ENCODE results near the gene CEACAM21. TPM values are rescaled to one million over a fixed set of nuclear protein-coding genes. Genes with fewer than 3 reads are reported as not detected.
"Not testable (repeated sequence)": the region's sequence is repeated elsewhere in the genome, so short reads cannot be mapped to it uniquely, and the experiment has no call there.

The CEACAM21 gene
- total and polyA plus RNA-seq, 2 donors = 4.8 to 11.0 TPM

- peaks cover 1% of the 10 kb centered on the region in 2 donors for H3K4me1 ChIP-seq (ENCODE audit: control insufficient read depth in 2 of 2, insufficient read depth in 2 of 2, low read length in 2 of 2)
- H3K9me3 ChIP-seq (ENCODE audit: control insufficient read depth in 2 of 2, insufficient read depth in 1 of 2, low read length in 1 of 2) = peaks cover 0 to 2% of the 10 kb centered on the region in 2 donors
- WGBS = 19% methylated on average over 7 of the region's 7 CpGs
- H3K27me3 ChIP-seq (ENCODE audit: control insufficient read depth in 2 of 2, insufficient read depth in 1 of 2, low read length in 1 of 2) = peaks cover 4 to 8% of the 10 kb centered on the region in 2 donors
- no peak overlapping the region for H3K4me3 ChIP-seq (ENCODE audit: low read length in 2 of 2)
- peak in 7 of 9 donors; percentile 59 to 88 (median 78) for DNase-seq (ENCODE audit: low read depth in 6 of 9, low spot score in 9 of 9)
- no peaks in the 10 kb centered on the region for H3K36me3 ChIP-seq (ENCODE audit: control insufficient read depth in 2 of 2, insufficient read depth in 2 of 2, low read length in 1 of 2)
- H3K27ac ChIP-seq (ENCODE audit: low read depth in 1 of 2, low read length in 1 of 2) = no peak overlapping the region
Observed at GRCh38 chr19:41570639-41571112, 5.3 kb upstream of the CEACAM21 start.

- Histone ChIP-seq H3K36me3 (ENCODE audit: control insufficient read depth in 2 of 2, insufficient read depth in 2 of 2, low read length in 1 of 2) (no peaks in the 10 kb centered on the region), H3K4me3 (ENCODE audit: low read length in 2 of 2) (no peak overlapping the region), H3K27ac (ENCODE audit: low read depth in 1 of 2, low read length in 1 of 2) (no peak overlapping the region), H3K9me3 (ENCODE audit: control insufficient read depth in 2 of 2, insufficient read depth in 1 of 2, low read length in 1 of 2) (peaks cover 1 to 18% of the 10 kb centered on the region in 2 donors), H3K27me3 (ENCODE audit: control insufficient read depth in 2 of 2, insufficient read depth in 1 of 2, low read length in 1 of 2) (no peaks in the 10 kb centered on the region), H3K4me1 (ENCODE audit: control insufficient read depth in 2 of 2, insufficient read depth in 2 of 2, low read length in 2 of 2) (peaks cover 7 to 19% of the 10 kb centered on the region in 2 donors)
- DNase-seq (ENCODE audit: low read depth in 6 of 9, low spot score in 9 of 9) = peak in 1 of 9 donors; percentile 11
- WGBS = 82% methylated on average over 19 of the region's 19 CpGs
Observed at GRCh38 chr19:41577144-41577830, 1.3 kb downstream of the CEACAM21 start.

- Histone ChIP-seq H3K4me1 (ENCODE audit: control insufficient read depth in 2 of 2, insufficient read depth in 2 of 2, low read length in 2 of 2) (peaks cover 7 to 19% of the 10 kb centered on the region in 2 donors), H3K27me3 (ENCODE audit: control insufficient read depth in 2 of 2, insufficient read depth in 1 of 2, low read length in 1 of 2) (no peaks in the 10 kb centered on the region), H3K27ac (ENCODE audit: low read depth in 1 of 2, low read length in 1 of 2) (no peak overlapping the region), H3K36me3 (ENCODE audit: control insufficient read depth in 2 of 2, insufficient read depth in 2 of 2, low read length in 1 of 2) (no peaks in the 10 kb centered on the region), H3K9me3 (ENCODE audit: control insufficient read depth in 2 of 2, insufficient read depth in 1 of 2, low read length in 1 of 2) (peaks cover 1 to 22% of the 10 kb centered on the region in 2 donors), H3K4me3 (ENCODE audit: low read length in 2 of 2) (no peak overlapping the region)
- WGBS = 93% methylated on average over 2 of the region's 2 CpGs
- DNase-seq (ENCODE audit: low read depth in 6 of 9, low spot score in 9 of 9) = no peak
Observed at GRCh38 chr19:41577833-41578232, 1.9 kb downstream of the CEACAM21 start.

- Histone ChIP-seq H3K4me3 (ENCODE audit: low read length in 2 of 2) (no peak overlapping the region), H3K9me3 (ENCODE audit: control insufficient read depth in 2 of 2, insufficient read depth in 1 of 2, low read length in 1 of 2) (peaks cover 1 to 22% of the 10 kb centered on the region in 2 donors), H3K4me1 (ENCODE audit: control insufficient read depth in 2 of 2, insufficient read depth in 2 of 2, low read length in 2 of 2) (peaks cover 7 to 19% of the 10 kb centered on the region in 2 donors), H3K27ac (ENCODE audit: low read depth in 1 of 2, low read length in 1 of 2) (no peak overlapping the region), H3K27me3 (ENCODE audit: control insufficient read depth in 2 of 2, insufficient read depth in 1 of 2, low read length in 1 of 2) (no peaks in the 10 kb centered on the region), H3K36me3 (ENCODE audit: control insufficient read depth in 2 of 2, insufficient read depth in 2 of 2, low read length in 1 of 2) (no peaks in the 10 kb centered on the region)
- DNase-seq (ENCODE audit: low read depth in 6 of 9, low spot score in 9 of 9) = no peak
- 96% methylated on average over 2 of the region's 2 CpGs for WGBS
Observed at GRCh38 chr19:41578886-41579285, 2.9 kb downstream of the CEACAM21 start.

GRCh38 chr19:41581068-41581467, 5.1 kb downstream of the CEACAM21 start:
- H3K27ac ChIP-seq (ENCODE audit: low read depth in 1 of 2, low read length in 1 of 2); DNase-seq (ENCODE audit: low read depth in 6 of 9, low spot score in 9 of 9); H3K4me3 ChIP-seq (ENCODE audit: low read length in 2 of 2); H3K36me3 ChIP-seq (ENCODE audit: control insufficient read depth in 2 of 2, insufficient read depth in 2 of 2, low read length in 1 of 2); H3K27me3 ChIP-seq (ENCODE audit: control insufficient read depth in 2 of 2, insufficient read depth in 1 of 2, low read length in 1 of 2): not testable (repeated sequence)
- Histone ChIP-seq H3K9me3 (ENCODE audit: control insufficient read depth in 2 of 2, insufficient read depth in 1 of 2, low read length in 1 of 2) (peaks cover 1 to 18% of the 10 kb centered on the region in 2 donors), H3K4me1 (ENCODE audit: control insufficient read depth in 2 of 2, insufficient read depth in 2 of 2, low read length in 2 of 2) (peaks cover 2 to 14% of the 10 kb centered on the region in 2 donors)
- 91% methylated on average over 4 of the region's 4 CpGs for WGBS

GRCh38 chr19:41582577-41583182, 6.7 kb downstream of the CEACAM21 start:
- H3K4me3 ChIP-seq (ENCODE audit: low read length in 2 of 2); DNase-seq (ENCODE audit: low read depth in 6 of 9, low spot score in 9 of 9); H3K4me1 ChIP-seq (ENCODE audit: control insufficient read depth in 2 of 2, insufficient read depth in 2 of 2, low read length in 2 of 2); H3K27me3 ChIP-seq (ENCODE audit: control insufficient read depth in 2 of 2, insufficient read depth in 1 of 2, low read length in 1 of 2); H3K36me3 ChIP-seq (ENCODE audit: control insufficient read depth in 2 of 2, insufficient read depth in 2 of 2, low read length in 1 of 2); H3K27ac ChIP-seq (ENCODE audit: low read depth in 1 of 2, low read length in 1 of 2): not testable (repeated sequence)
- peaks cover 1 to 18% of the 10 kb centered on the region in 2 donors for H3K9me3 ChIP-seq (ENCODE audit: control insufficient read depth in 2 of 2, insufficient read depth in 1 of 2, low read length in 1 of 2)
- WGBS = 98% methylated on average over 1 of the region's 1 CpG

GRCh38 chr19:41584260-41584810, 8.4 kb downstream of the CEACAM21 start:
- 96% methylated on average over 6 of the region's 6 CpGs for WGBS
- Histone ChIP-seq H3K4me1 (ENCODE audit: control insufficient read depth in 2 of 2, insufficient read depth in 2 of 2, low read length in 2 of 2) (no peaks in the 10 kb centered on the region), H3K27ac (ENCODE audit: low read depth in 1 of 2, low read length in 1 of 2) (no peak overlapping the region), H3K36me3 (ENCODE audit: control insufficient read depth in 2 of 2, insufficient read depth in 2 of 2, low read length in 1 of 2) (no peaks in the 10 kb centered on the region), H3K9me3 (ENCODE audit: control insufficient read depth in 2 of 2, insufficient read depth in 1 of 2, low read length in 1 of 2) (peaks cover 1 to 18% of the 10 kb centered on the region in 2 donors), H3K4me3 (ENCODE audit: low read length in 2 of 2) (no peak overlapping the region), H3K27me3 (ENCODE audit: control insufficient read depth in 2 of 2, insufficient read depth in 1 of 2, low read length in 1 of 2) (no peaks in the 10 kb centered on the region)
- no peak for DNase-seq (ENCODE audit: low read depth in 6 of 9, low spot score in 9 of 9)

- 86% methylated on average over 1 of the region's 1 CpG for WGBS
- H3K4me1 ChIP-seq (ENCODE audit: control insufficient read depth in 2 of 2, insufficient read depth in 2 of 2, low read length in 2 of 2) = no peaks in the 10 kb centered on the region
- no peaks in the 10 kb centered on the region for H3K36me3 ChIP-seq (ENCODE audit: control insufficient read depth in 2 of 2, insufficient read depth in 2 of 2, low read length in 1 of 2)
- DNase-seq (ENCODE audit: low read depth in 6 of 9, low spot score in 9 of 9) = no peak
- H3K4me3 ChIP-seq (ENCODE audit: low read length in 2 of 2) = no peak overlapping the region
- no peaks in the 10 kb centered on the region for H3K27me3 ChIP-seq (ENCODE audit: control insufficient read depth in 2 of 2, insufficient read depth in 1 of 2, low read length in 1 of 2)
- no peak overlapping the region for H3K27ac ChIP-seq (ENCODE audit: low read depth in 1 of 2, low read length in 1 of 2)
- peaks cover 1 to 18% of the 10 kb centered on the region in 2 donors for H3K9me3 ChIP-seq (ENCODE audit: control insufficient read depth in 2 of 2, insufficient read depth in 1 of 2, low read length in 1 of 2)
Observed at GRCh38 chr19:41584931-41585330, 9.0 kb downstream of the CEACAM21 start.

GRCh38 chr19:41586064-41586463, 10.1 kb downstream of the CEACAM21 start:
- H3K9me3 ChIP-seq (ENCODE audit: control insufficient read depth in 2 of 2, insufficient read depth in 1 of 2, low read length in 1 of 2) = peaks cover 0 to 12% of the 10 kb centered on the region in 2 donors
- H3K27me3 ChIP-seq (ENCODE audit: control insufficient read depth in 2 of 2, insufficient read depth in 1 of 2, low read length in 1 of 2) = no peaks in the 10 kb centered on the region
- DNase-seq (ENCODE audit: low read depth in 6 of 9, low spot score in 9 of 9) = no peak
- no peaks in the 10 kb centered on the region for H3K36me3 ChIP-seq (ENCODE audit: control insufficient read depth in 2 of 2, insufficient read depth in 2 of 2, low read length in 1 of 2)
- H3K4me3 ChIP-seq (ENCODE audit: low read length in 2 of 2) = no peak overlapping the region
- H3K27ac ChIP-seq (ENCODE audit: low read depth in 1 of 2, low read length in 1 of 2) = no peak overlapping the region
- H3K4me1 ChIP-seq (ENCODE audit: control insufficient read depth in 2 of 2, insufficient read depth in 2 of 2, low read length in 2 of 2) = no peaks in the 10 kb centered on the region

Data from thymus (tissue), 11 donors.